Measurements from ENCODE around the gene GINS1.
"Not testable (repeated sequence)": the region's sequence is repeated elsewhere in the genome, so short reads cannot be mapped to it uniquely, and the experiment has no call there.

GINS1 gene

GRCh38 chr20:25473297-25473696 lies 65.8 kb downstream of the GINS1 start:
- not testable (repeated sequence) for DNase-seq (ENCODE audit: extremely low read depth in 1 of 2, low read depth in 1 of 2)

- DNase-seq (ENCODE audit: extremely low read depth in 1 of 2, low read depth in 1 of 2) = no peak
These were observed 68.9 kb downstream of the GINS1 start for GRCh38 chr20:25476106-25477013.

GRCh38 chr20:25477014-25477882 lies 69.8 kb downstream of the GINS1 start:
- no peak for DNase-seq (ENCODE audit: extremely low read depth in 1 of 2, low read depth in 1 of 2)

- no peak for DNase-seq (ENCODE audit: extremely low read depth in 1 of 2, low read depth in 1 of 2)
These were observed 71.6 kb downstream of the GINS1 start for GRCh38 chr20:25478889-25479568.

- no peak for DNase-seq (ENCODE audit: extremely low read depth in 1 of 2, low read depth in 1 of 2)
These were observed 72.2 kb downstream of the GINS1 start for GRCh38 chr20:25479638-25480037.

- DNase-seq (ENCODE audit: extremely low read depth in 1 of 2, low read depth in 1 of 2) = no peak
These were observed 72.7 kb downstream of the GINS1 start for GRCh38 chr20:25480156-25480555.

- DNase-seq (ENCODE audit: extremely low read depth in 1 of 2, low read depth in 1 of 2) = no peak
These were observed 73.3 kb downstream of the GINS1 start for GRCh38 chr20:25480797-25481196.

- no peak for DNase-seq (ENCODE audit: extremely low read depth in 1 of 2, low read depth in 1 of 2)
These were observed 73.9 kb downstream of the GINS1 start for GRCh38 chr20:25481235-25481917.

GRCh38 chr20:25481918-25482253 lies 74.4 kb downstream of the GINS1 start:
- DNase-seq (ENCODE audit: extremely low read depth in 1 of 2, low read depth in 1 of 2) = no peak

GRCh38 chr20:25483431-25484132 lies 76.1 kb downstream of the GINS1 start:
- no peak for DNase-seq (ENCODE audit: extremely low read depth in 1 of 2, low read depth in 1 of 2)

GRCh38 chr20:25484224-25484846 lies 76.9 kb downstream of the GINS1 start:
- no peak for DNase-seq (ENCODE audit: extremely low read depth in 1 of 2, low read depth in 1 of 2)

GRCh38 chr20:25484911-25485511 lies 77.5 kb downstream of the GINS1 start:
- no peak for DNase-seq (ENCODE audit: extremely low read depth in 1 of 2, low read depth in 1 of 2)

GRCh38 chr20:25485872-25486271 lies 78.4 kb downstream of the GINS1 start:
- no peak for DNase-seq (ENCODE audit: extremely low read depth in 1 of 2, low read depth in 1 of 2)

- no peak for DNase-seq (ENCODE audit: extremely low read depth in 1 of 2, low read depth in 1 of 2)
These were observed 78.9 kb downstream of the GINS1 start for GRCh38 chr20:25486377-25486776.

- no peak for DNase-seq (ENCODE audit: extremely low read depth in 1 of 2, low read depth in 1 of 2)
These were observed 79.8 kb downstream of the GINS1 start for GRCh38 chr20:25487306-25487705.

GRCh38 chr20:25487975-25488374 lies 80.5 kb downstream of the GINS1 start:
- no peak for DNase-seq (ENCODE audit: extremely low read depth in 1 of 2, low read depth in 1 of 2)

- DNase-seq (ENCODE audit: extremely low read depth in 1 of 2, low read depth in 1 of 2) = no peak
These were observed 81.9 kb downstream of the GINS1 start for GRCh38 chr20:25489221-25489871.

GRCh38 chr20:25490656-25491445 lies 83.4 kb downstream of the GINS1 start:
- no peak for DNase-seq (ENCODE audit: extremely low read depth in 1 of 2, low read depth in 1 of 2)

All from activated CD8-positive, alpha-beta memory T cell treated with anti-CD3 and anti-CD28 coated beads for 1 hour (primary cell).